IMR-90 (cell line): Measurements from ENCODE around the gene EDN3. TPM values are rescaled to one million over a fixed set of nuclear protein-coding genes. Genes with fewer than 3 reads are reported as not detected.

ENCODE experiments used
- polyA plus RNA-seq, 3 experiments: library from polyadenylated mRNA; depleted of rRNA; stranded (reverse); fragments of >200 nt; gene quantifications; 2 replicates each; pipeline ENCODE4 v1.2.3, GENCODE V29; 2012; ENCODE audit warnings: low replicate concordance in 1 of 3
- total RNA-seq: library from RNA; depleted of rRNA; stranded (reverse); fragments of >200 nt; gene quantifications from 2 replicates; pipeline ENCODE4 v1.2.3, GENCODE V29; 2012; rRNA removed

EDN3 gene
- total and polyA plus RNA-seq, 2 of the 4 experiments (the other 2 are of a cell fraction): not detected

Other genes with a start within 250 kb of the EDN3 start
- gene ZNF831, start 136.8 kb upstream of the EDN3 start, total RNA-seq: not detected in 2 replicates
- not detected in 2 replicates for gene ZNF831, start 136.8 kb upstream of the EDN3 start, polyA plus RNA-seq (2012; rRNA removed)